Parathyroid adenoma (tissue), 2 donors: ENCODE measurements around the gene GSG1L2.

ENCODE experiments used
- H2AFZ ChIP-seq: fragments of 300-600 bp; sonication (generic); one replicate; pipeline ENCODE4 v1.7.0; 2017; ENCODE audit warnings: antibody characterized with exemption, mild to moderate bottlenecking
- H3K27ac ChIP-seq: fragments of 300-600 bp; sonication (generic); one replicate; pipeline ENCODE4 v1.7.0; 2017
- H3K27me3 ChIP-seq: fragments of 300-600 bp; sonication (generic); one replicate; pipeline ENCODE4 v1.7.0; 2017; ENCODE audit warnings: low read length; ENCODE audit not compliant: control insufficient read depth, insufficient read depth
- H3K36me3 ChIP-seq: fragments of 300-600 bp; sonication (generic); one replicate; pipeline ENCODE4 v1.7.0; 2017; ENCODE audit warnings: low read length; ENCODE audit not compliant: control insufficient read depth, insufficient read depth
- H3K4me1 ChIP-seq: fragments of 300-600 bp; sonication (generic); one replicate; pipeline ENCODE4 v1.7.0; 2017; ENCODE audit warnings: control low read depth
- H3K4me2 ChIP-seq: fragments of 300-600 bp; sonication (generic); one replicate; pipeline ENCODE4 v1.7.0; 2017; ENCODE audit warnings: low read length
- H3K4me3 ChIP-seq: fragments of 300-600 bp; sonication (generic); one replicate; pipeline ENCODE4 v1.7.0; 2017; ENCODE audit warnings: low read depth, low read length
- H3K79me2 ChIP-seq: fragments of 300-600 bp; sonication (generic); one replicate; pipeline ENCODE4 v1.7.0; 2017; ENCODE audit warnings: control low read depth
- H3K9ac ChIP-seq: fragments of 300-600 bp; sonication (generic); one replicate; pipeline ENCODE4 v1.7.0; 2017; ENCODE audit warnings: mild to moderate bottlenecking
- H3K9me3 ChIP-seq: fragments of 300-600 bp; sonication (generic); one replicate; pipeline ENCODE4 v1.7.0; 2017; ENCODE audit warnings: low read length; ENCODE audit not compliant: control insufficient read depth
- CTCF ChIP-seq: fragments of 300-600 bp; sonication (generic); IDR thresholded peaks from one replicate; pipeline ENCODE4 v1.7.0; 2017; ENCODE audit warnings: antibody characterized with exemption, mild to moderate bottlenecking
- donor health status: primary hyperparathyroidism.

GSG1L2 gene

GRCh38 chr17:9772658-9773057, 49.2 kb downstream of the GSG1L2 start:
- H3K27ac ChIP-seq = no peak overlapping the region
- no peak for TF ChIP-seq CTCF
- no peak overlapping the region for H3K4me3 ChIP-seq
- H3K9me3 ChIP-seq = no peaks in the 10 kb centered on the region
- H3K9ac ChIP-seq = no peak overlapping the region
- H3K27me3 ChIP-seq = no peaks in the 10 kb centered on the region
- no peaks in the 10 kb centered on the region for H3K36me3 ChIP-seq
- no peaks in the 10 kb centered on the region for H3K79me2 ChIP-seq
- H3K4me2 ChIP-seq = no peak overlapping the region
- no peaks in the 10 kb centered on the region for H3K4me1 ChIP-seq
- no peak overlapping the region for H2AFZ ChIP-seq

- Histone ChIP-seq H3K9me3 (no peaks in the 10 kb centered on the region), H3K4me2 (no peak overlapping the region), H3K9ac (no peak overlapping the region), H2AFZ (no peak overlapping the region), H3K27ac (no peak overlapping the region), H3K4me1 (no peaks in the 10 kb centered on the region), H3K36me3 (no peaks in the 10 kb centered on the region), H3K79me2 (no peaks in the 10 kb centered on the region), H3K27me3 (no peaks in the 10 kb centered on the region), H3K4me3 (no peak overlapping the region)
- TF ChIP-seq CTCF = no peak
Observed at GRCh38 chr17:9771465-9771864, 50.4 kb downstream of the GSG1L2 start.

GRCh38 chr17:9769036-9769695, 52.7 kb downstream of the GSG1L2 start:
- Histone ChIP-seq H3K9me3 (no peaks in the 10 kb centered on the region), H3K4me1 (no peaks in the 10 kb centered on the region), H3K79me2 (no peaks in the 10 kb centered on the region), H3K27me3 (no peaks in the 10 kb centered on the region), H3K4me2 (no peak overlapping the region), H3K27ac (no peak overlapping the region), H3K36me3 (no peaks in the 10 kb centered on the region), H2AFZ (no peak overlapping the region), H3K4me3 (no peak overlapping the region), H3K9ac (no peak overlapping the region)
- TF ChIP-seq CTCF = no peak

GRCh38 chr17:9768381-9768934, 53.4 kb downstream of the GSG1L2 start:
- H3K4me3 ChIP-seq = no peak overlapping the region
- peak; percentile 43 for TF ChIP-seq CTCF

GRCh38 chr17:9767432-9767991, 54.4 kb downstream of the GSG1L2 start:
- H3K9me3 ChIP-seq = no peaks in the 10 kb centered on the region
- TF ChIP-seq CTCF = no peak
- H3K36me3 ChIP-seq = no peaks in the 10 kb centered on the region
- no peak overlapping the region for H3K4me2 ChIP-seq
- H3K4me1 ChIP-seq = no peaks in the 10 kb centered on the region
- no peak overlapping the region for H2AFZ ChIP-seq
- H3K9ac ChIP-seq = no peak overlapping the region
- H3K27ac ChIP-seq = no peak overlapping the region
- H3K4me3 ChIP-seq = no peak overlapping the region
- H3K79me2 ChIP-seq = no peaks in the 10 kb centered on the region
- no peaks in the 10 kb centered on the region for H3K27me3 ChIP-seq

More at GRCh38 chr17:9768381-9768934, 53.4 kb downstream of the GSG1L2 start:
- no peaks in the 10 kb centered on the region for H3K36me3 ChIP-seq
- H3K9ac ChIP-seq = no peak overlapping the region
- H3K4me1 ChIP-seq = no peaks in the 10 kb centered on the region
- H3K27me3 ChIP-seq = no peaks in the 10 kb centered on the region
- no peak overlapping the region for H3K4me2 ChIP-seq
- no peak overlapping the region for H3K27ac ChIP-seq
- H3K79me2 ChIP-seq = no peaks in the 10 kb centered on the region
- no peaks in the 10 kb centered on the region for H3K9me3 ChIP-seq
- no peak overlapping the region for H2AFZ ChIP-seq
